HepG2 (cell line): ENCODE measurements around the gene SLC35A1.

Experiments
- EZH2 ChIP-seq: conservative IDR thresholded peaks from 2 replicates; pipeline ENCODE4 v1.6.1; 2012; ENCODE audit warnings: mild to moderate bottlenecking, low read depth, low read length, moderate library complexity
- NR2C2 ChIP-seq: sonication (generic); formaldehyde crosslinking; IDR thresholded peaks from 2 replicates; pipeline ENCODE4 v1.4.0; 2020; ENCODE audit warnings: missing genetic modification reagents, mild to moderate bottlenecking, moderate library complexity, borderline replicate concordance
- TAF1 ChIP-seq: sonication (generic); formaldehyde crosslinking; IDR thresholded peaks from 2 replicates; pipeline ENCODE4 v1.4.0; 2020; ENCODE audit warnings: missing genetic modification reagents
- ZNF317 ChIP-seq: sonication (generic); formaldehyde crosslinking; IDR thresholded peaks from 2 replicates; pipeline ENCODE4 v1.5.0; 2020; ENCODE audit warnings: mild to moderate bottlenecking, missing genetic modification reagents
- ZNF615 ChIP-seq: sonication (generic); formaldehyde crosslinking; IDR thresholded peaks from 2 replicates; pipeline ENCODE4 v1.5.0; 2020; ENCODE audit warnings: mild to moderate bottlenecking, missing genetic modification reagents, borderline replicate concordance
- TF ChIP-seq, protein P1 (sequence below): sonication (generic); formaldehyde crosslinking; IDR thresholded peaks from 2 replicates; pipeline ENCODE4 v1.5.1; 2020; ENCODE audit warnings: mild to moderate bottlenecking, missing genetic modification reagents, borderline replicate concordance
- TF ChIP-seq, protein P2 (sequence below): sonication (generic); formaldehyde crosslinking; IDR thresholded peaks from 2 replicates; pipeline ENCODE4 v1.5.0; 2020; ENCODE audit warnings: missing genetic modification reagents, mild to moderate bottlenecking, borderline replicate concordance
- TF ChIP-seq, protein P3 (sequence below): sonication (generic); formaldehyde crosslinking; IDR thresholded peaks from 2 replicates; pipeline ENCODE4 v1.4.0; 2020; ENCODE audit warnings: mild to moderate bottlenecking, missing genetic modification reagents
- TF ChIP-seq, protein P4 (sequence below): sonication (generic); formaldehyde crosslinking; conservative IDR thresholded peaks from 2 replicates; pipeline ENCODE4 v1.4.0; 2020; ENCODE audit warnings: missing genetic modification reagents
- TF ChIP-seq, protein P5 (sequence below): sonication (generic); formaldehyde crosslinking; IDR thresholded peaks from 2 replicates; pipeline ENCODE4 v1.5.0; 2020; ENCODE audit warnings: missing genetic modification reagents
- TF ChIP-seq, protein P6 (sequence below): sonication (generic); formaldehyde crosslinking; IDR thresholded peaks from 2 replicates; pipeline ENCODE4 v1.4.0; 2020; ENCODE audit warnings: mild to moderate bottlenecking, missing genetic modification reagents

DNA sequence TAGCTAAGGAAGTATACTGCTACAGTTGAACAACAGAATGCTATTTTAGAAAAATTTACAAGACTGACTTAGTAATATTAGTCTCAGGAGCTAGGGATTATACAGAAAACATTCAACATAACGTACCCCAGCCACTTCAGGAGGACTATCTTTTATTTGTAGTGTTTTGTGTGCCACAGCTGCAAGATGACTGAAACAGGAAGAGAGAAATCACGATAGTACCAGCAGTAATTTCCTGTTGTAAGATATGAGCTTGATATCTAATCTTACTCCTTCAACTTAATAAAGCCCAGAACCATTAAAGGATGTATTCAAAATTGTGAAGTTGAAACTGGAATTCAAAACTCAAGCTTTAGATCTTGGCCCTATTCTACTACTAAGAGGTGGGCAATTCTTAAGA, 42.1 kb downstream of the SLC35A1 start:
- TF ChIP-seq ZNF615 (CRISPR knock-in tag): no peak
- TF ChIP-seq, protein P1, sequence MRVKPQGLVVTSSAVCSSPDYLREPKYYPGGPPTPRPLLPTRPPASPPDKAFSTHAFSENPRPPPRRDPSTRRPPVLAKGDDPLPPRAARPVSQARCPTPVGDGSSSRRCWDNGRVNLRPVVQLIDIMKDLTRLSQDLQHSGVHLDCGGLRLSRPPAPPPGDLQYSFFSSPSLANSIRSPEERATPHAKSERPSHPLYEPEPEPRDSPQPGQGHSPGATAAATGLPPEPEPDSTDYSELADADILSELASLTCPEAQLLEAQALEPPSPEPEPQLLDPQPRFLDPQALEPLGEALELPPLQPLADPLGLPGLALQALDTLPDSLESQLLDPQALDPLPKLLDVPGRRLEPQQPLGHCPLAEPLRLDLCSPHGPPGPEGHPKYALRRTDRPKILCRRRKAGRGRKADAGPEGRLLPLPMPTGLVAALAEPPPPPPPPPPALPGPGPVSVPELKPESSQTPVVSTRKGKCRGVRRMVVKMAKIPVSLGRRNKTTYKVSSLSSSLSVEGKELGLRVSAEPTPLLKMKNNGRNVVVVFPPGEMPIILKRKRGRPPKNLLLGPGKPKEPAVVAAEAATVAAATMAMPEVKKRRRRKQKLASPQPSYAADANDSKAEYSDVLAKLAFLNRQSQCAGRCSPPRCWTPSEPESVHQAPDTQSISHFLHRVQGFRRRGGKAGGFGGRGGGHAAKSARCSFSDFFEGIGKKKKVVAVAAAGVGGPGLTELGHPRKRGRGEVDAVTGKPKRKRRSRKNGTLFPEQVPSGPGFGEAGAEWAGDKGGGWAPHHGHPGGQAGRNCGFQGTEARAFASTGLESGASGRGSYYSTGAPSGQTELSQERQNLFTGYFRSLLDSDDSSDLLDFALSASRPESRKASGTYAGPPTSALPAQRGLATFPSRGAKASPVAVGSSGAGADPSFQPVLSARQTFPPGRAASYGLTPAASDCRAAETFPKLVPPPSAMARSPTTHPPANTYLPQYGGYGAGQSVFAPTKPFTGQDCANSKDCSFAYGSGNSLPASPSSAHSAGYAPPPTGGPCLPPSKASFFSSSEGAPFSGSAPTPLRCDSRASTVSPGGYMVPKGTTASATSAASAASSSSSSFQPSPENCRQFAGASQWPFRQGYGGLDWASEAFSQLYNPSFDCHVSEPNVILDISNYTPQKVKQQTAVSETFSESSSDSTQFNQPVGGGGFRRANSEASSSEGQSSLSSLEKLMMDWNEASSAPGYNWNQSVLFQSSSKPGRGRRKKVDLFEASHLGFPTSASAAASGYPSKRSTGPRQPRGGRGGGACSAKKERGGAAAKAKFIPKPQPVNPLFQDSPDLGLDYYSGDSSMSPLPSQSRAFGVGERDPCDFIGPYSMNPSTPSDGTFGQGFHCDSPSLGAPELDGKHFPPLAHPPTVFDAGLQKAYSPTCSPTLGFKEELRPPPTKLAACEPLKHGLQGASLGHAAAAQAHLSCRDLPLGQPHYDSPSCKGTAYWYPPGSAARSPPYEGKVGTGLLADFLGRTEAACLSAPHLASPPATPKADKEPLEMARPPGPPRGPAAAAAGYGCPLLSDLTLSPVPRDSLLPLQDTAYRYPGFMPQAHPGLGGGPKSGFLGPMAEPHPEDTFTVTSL (CRISPR knock-in tag): no peak
- TF ChIP-seq, protein P2, sequence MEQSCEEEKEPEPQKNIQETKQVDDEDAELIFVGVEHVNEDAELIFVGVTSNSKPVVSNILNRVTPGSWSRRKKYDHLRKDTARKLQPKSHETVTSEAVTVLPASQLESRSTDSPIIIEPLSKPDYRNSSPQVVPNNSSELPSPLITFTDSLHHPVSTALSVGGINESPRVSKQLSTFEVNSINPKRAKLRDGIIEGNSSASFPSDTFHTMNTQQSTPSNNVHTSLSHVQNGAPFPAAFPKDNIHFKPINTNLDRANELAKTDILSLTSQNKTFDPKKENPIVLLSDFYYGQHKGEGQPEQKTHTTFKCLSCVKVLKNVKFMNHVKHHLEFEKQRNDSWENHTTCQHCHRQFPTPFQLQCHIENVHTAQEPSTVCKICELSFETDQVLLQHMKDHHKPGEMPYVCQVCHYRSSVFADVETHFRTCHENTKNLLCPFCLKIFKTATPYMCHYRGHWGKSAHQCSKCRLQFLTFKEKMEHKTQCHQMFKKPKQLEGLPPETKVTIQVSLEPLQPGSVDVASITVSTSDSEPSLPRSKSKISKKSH (CRISPR knock-in tag): no peak
- TF ChIP-seq, protein P3, sequence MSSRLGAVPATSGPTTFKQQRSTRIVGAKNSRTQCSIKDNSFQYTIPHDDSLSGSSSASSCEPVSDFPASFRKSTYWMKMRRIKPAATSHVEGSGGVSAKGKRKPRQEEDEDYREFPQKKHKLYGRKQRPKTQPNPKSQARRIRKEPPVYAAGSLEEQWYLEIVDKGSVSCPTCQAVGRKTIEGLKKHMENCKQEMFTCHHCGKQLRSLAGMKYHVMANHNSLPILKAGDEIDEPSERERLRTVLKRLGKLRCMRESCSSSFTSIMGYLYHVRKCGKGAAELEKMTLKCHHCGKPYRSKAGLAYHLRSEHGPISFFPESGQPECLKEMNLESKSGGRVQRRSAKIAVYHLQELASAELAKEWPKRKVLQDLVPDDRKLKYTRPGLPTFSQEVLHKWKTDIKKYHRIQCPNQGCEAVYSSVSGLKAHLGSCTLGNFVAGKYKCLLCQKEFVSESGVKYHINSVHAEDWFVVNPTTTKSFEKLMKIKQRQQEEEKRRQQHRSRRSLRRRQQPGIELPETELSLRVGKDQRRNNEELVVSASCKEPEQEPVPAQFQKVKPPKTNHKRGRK (CRISPR knock-in tag): no peak
- no peak for TF ChIP-seq ZNF317 (CRISPR knock-in tag)
- TF ChIP-seq TAF1 (CRISPR knock-in tag): no peak
- TF ChIP-seq, protein P4, sequence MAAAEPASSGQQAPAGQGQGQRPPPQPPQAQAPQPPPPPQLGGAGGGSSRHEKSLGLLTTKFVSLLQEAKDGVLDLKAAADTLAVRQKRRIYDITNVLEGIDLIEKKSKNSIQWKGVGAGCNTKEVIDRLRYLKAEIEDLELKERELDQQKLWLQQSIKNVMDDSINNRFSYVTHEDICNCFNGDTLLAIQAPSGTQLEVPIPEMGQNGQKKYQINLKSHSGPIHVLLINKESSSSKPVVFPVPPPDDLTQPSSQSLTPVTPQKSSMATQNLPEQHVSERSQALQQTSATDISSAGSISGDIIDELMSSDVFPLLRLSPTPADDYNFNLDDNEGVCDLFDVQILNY (CRISPR knock-in tag): no peak
- TF ChIP-seq, protein P5, sequence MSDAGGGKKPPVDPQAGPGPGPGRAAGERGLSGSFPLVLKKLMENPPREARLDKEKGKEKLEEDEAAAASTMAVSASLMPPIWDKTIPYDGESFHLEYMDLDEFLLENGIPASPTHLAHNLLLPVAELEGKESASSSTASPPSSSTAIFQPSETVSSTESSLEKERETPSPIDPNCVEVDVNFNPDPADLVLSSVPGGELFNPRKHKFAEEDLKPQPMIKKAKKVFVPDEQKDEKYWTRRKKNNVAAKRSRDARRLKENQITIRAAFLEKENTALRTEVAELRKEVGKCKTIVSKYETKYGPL (CRISPR knock-in tag): no peak
- TF ChIP-seq, protein P6, sequence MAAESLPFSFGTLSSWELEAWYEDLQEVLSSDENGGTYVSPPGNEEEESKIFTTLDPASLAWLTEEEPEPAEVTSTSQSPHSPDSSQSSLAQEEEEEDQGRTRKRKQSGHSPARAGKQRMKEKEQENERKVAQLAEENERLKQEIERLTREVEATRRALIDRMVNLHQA: no peak
- TF ChIP-seq EZH2: no peak
- no peak for TF ChIP-seq NR2C2 (CRISPR knock-in tag)
